H9 (cell line): ENCODE data around the gene CHRND. TPM values are rescaled to one million over a fixed set of nuclear protein-coding genes. Genes with fewer than 3 reads are reported as not detected.

Source experiments
- DNase-seq: peaks from one replicate; pipeline ENCODE4 v3.0.0-alpha.2; 2017
- H2AFZ ChIP-seq: one replicate; pipeline ENCODE4 v1.6.1; 2013; ENCODE audit warnings: mild to moderate bottlenecking, low read length, control low read depth, moderate library complexity
- H2AK5ac ChIP-seq: 2 replicates; pipeline ENCODE4 v1.6.1; 2013; ENCODE audit warnings: low read length, control low read depth, mixed read lengths; ENCODE audit not compliant: insufficient read length
- H2BK120ac ChIP-seq: one replicate; pipeline ENCODE4 v1.6.1; 2013; ENCODE audit warnings: low read depth, mild to moderate bottlenecking, low read length, control low read depth, inconsistent platforms; ENCODE audit not compliant: poor library complexity, severe bottlenecking
- H2BK12ac ChIP-seq: 2 replicates; pipeline ENCODE4 v1.6.1; 2013; ENCODE audit warnings: low read length, control low read depth, mixed read lengths, low read depth; ENCODE audit not compliant: insufficient read length
- H2BK15ac ChIP-seq: 2 replicates; pipeline ENCODE4 v1.6.1; 2013; ENCODE audit warnings: low read depth, low read length, control low read depth
- H2BK20ac ChIP-seq: one replicate; pipeline ENCODE4 v1.6.1; 2013; ENCODE audit warnings: low read depth, mild to moderate bottlenecking, low read length, control low read depth, inconsistent platforms; ENCODE audit not compliant: poor library complexity, severe bottlenecking
- H2BK5ac ChIP-seq: 2 replicates; pipeline ENCODE4 v1.6.1; 2013; ENCODE audit warnings: low read length, control low read depth, mixed read lengths; ENCODE audit not compliant: insufficient read length
- H3K14ac ChIP-seq: 2 replicates; pipeline ENCODE4 v1.6.1; 2013; ENCODE audit warnings: low read length, control low read depth; ENCODE audit not compliant: insufficient read depth
- H3K18ac ChIP-seq: 2 replicates; pipeline ENCODE4 v1.6.1; 2013; ENCODE audit warnings: low read depth, mild to moderate bottlenecking, mixed read lengths, low read length, control low read depth; ENCODE audit not compliant: insufficient read length
- H3K23ac ChIP-seq: 2 replicates; pipeline ENCODE4 v1.6.1; 2013; ENCODE audit warnings: low read length, control low read depth, mixed read lengths, low read depth; ENCODE audit not compliant: insufficient read length
- H3K23me2 ChIP-seq: 2 replicates; pipeline ENCODE4 v1.6.1; 2013; ENCODE audit warnings: low read depth, mild to moderate bottlenecking, mixed read lengths, low read length, control low read depth; ENCODE audit not compliant: insufficient read length, poor library complexity, severe bottlenecking
- H3K27ac ChIP-seq: 2 replicates; pipeline ENCODE4 v1.5.1; 2013; ENCODE audit warnings: low read length, control low read depth, mixed read lengths, low read depth; ENCODE audit not compliant: insufficient read length
- H3K27me3 ChIP-seq: 2 replicates; pipeline ENCODE4 v1.6.1; 2013; ENCODE audit warnings: low read length, control low read depth, inconsistent platforms; ENCODE audit not compliant: insufficient read depth
- H3K4ac ChIP-seq: 2 replicates; pipeline ENCODE4 v1.6.1; 2013; ENCODE audit warnings: low read depth, mild to moderate bottlenecking, control low read depth, inconsistent platforms, low read length, moderate library complexity
- H3K4me1 ChIP-seq: 2 replicates; pipeline ENCODE4 v1.6.1; 2013; ENCODE audit warnings: low read length, control low read depth, inconsistent platforms; ENCODE audit not compliant: insufficient read depth
- H3K4me2 ChIP-seq: 2 replicates; pipeline ENCODE4 v1.6.1; 2013; ENCODE audit warnings: low read length, control low read depth, mixed read lengths; ENCODE audit not compliant: insufficient read length, insufficient read depth
- H3K56ac ChIP-seq: 2 replicates; pipeline ENCODE4 v1.6.1; 2013; ENCODE audit warnings: low read depth, mild to moderate bottlenecking, mixed read lengths, low read length, control low read depth; ENCODE audit not compliant: insufficient read length
- H3K79me1 ChIP-seq: 2 replicates; pipeline ENCODE4 v1.6.1; 2013; ENCODE audit warnings: low read depth, mild to moderate bottlenecking, moderate library complexity, low read length, control low read depth, inconsistent platforms; ENCODE audit not compliant: insufficient read depth, poor library complexity, severe bottlenecking
- H3K79me2 ChIP-seq: 2 replicates; pipeline ENCODE4 v1.6.1; 2013; ENCODE audit warnings: low read length, control low read depth, inconsistent platforms; ENCODE audit not compliant: insufficient read depth
- H3K9ac ChIP-seq: 2 replicates; pipeline ENCODE4 v1.6.1; 2013; ENCODE audit warnings: low read length, control low read depth, mixed read lengths; ENCODE audit not compliant: insufficient read length; ENCODE audit errors: extremely low read depth
- H3K9me3 ChIP-seq: one replicate; pipeline ENCODE4 v1.6.1; 2013; ENCODE audit warnings: low read depth, low read length, inconsistent platforms; ENCODE audit not compliant: control insufficient read depth
- H3T11ph ChIP-seq: one replicate; pipeline ENCODE4 v1.6.1; 2013; ENCODE audit warnings: mild to moderate bottlenecking, low read length, control low read depth, inconsistent platforms
- H4K20me1 ChIP-seq: one replicate; pipeline ENCODE4 v1.6.1; 2013; ENCODE audit not compliant: control insufficient read depth, insufficient read length, insufficient read depth
- H4K5ac ChIP-seq: 2 replicates; pipeline ENCODE4 v1.6.1; 2013; ENCODE audit warnings: low read depth, mild to moderate bottlenecking, mixed read lengths, low read length, control low read depth; ENCODE audit not compliant: insufficient read length
- H4K8ac ChIP-seq: replicated peaks from 2 replicates; pipeline ENCODE4 v1.6.1; 2013; ENCODE audit warnings: low read length, control low read depth, mixed read lengths, low read depth; ENCODE audit not compliant: insufficient read length
- H4K91ac ChIP-seq: 2 replicates; pipeline ENCODE4 v1.6.1; 2013; ENCODE audit warnings: low read depth, mild to moderate bottlenecking, moderate library complexity, mixed read lengths, low read length, control low read depth; ENCODE audit not compliant: insufficient read length
- H3K27ac Mint-ChIP-seq, 3 experiments: 2 replicates in 2 of 3; 3 replicates in 1 of 3; pipeline ENCODE4 v1.8.0; 2020 to 2021; ENCODE audit warnings: mixed read lengths in 3 of 3, mild to moderate bottlenecking in 1 of 3, moderate library complexity in 1 of 3
- H3K27me3 Mint-ChIP-seq: 2 replicates; pipeline ENCODE4 v1.8.0; 2021; ENCODE audit warnings: low read depth, mild to moderate bottlenecking, moderate library complexity, mixed read lengths
- H3K36me3 Mint-ChIP-seq, 3 experiments: 2 replicates in 2 of 3; 3 replicates in 1 of 3; pipeline ENCODE4 v1.8.0; 2020 to 2021; ENCODE audit warnings: low read depth in 3 of 3, mixed read lengths in 3 of 3; ENCODE audit not compliant: insufficient read depth in 1 of 3
- H3K4me1 Mint-ChIP-seq, 2 experiments: 2 replicates each; pipeline ENCODE4 v1.8.0; 2020; ENCODE audit warnings: mixed read lengths in 2 of 2
- H3K4me3 Mint-ChIP-seq, 2 experiments: 2 replicates in 1 of 2; 3 replicates in 1 of 2; pipeline ENCODE4 v1.8.0; 2020 to 2021; ENCODE audit warnings: mild to moderate bottlenecking in 2 of 2, mixed read lengths in 2 of 2, moderate library complexity in 1 of 2
- H3K9me3 Mint-ChIP-seq, 2 experiments: 2 replicates in 1 of 2; 3 replicates in 1 of 2; pipeline ENCODE4 v1.8.0; 2020; ENCODE audit warnings: mild to moderate bottlenecking in 2 of 2, mixed read lengths in 2 of 2, moderate library complexity in 1 of 2
- WGBS: extraction: QIAGEN DNeasy Blood & Tissue Kit; methylation state at CpG from one replicate; pipeline ENCODE4 v1.1.7; 2013; ENCODE audit warnings: missing lambda C conversion rate, low lambda C conversion rate, mixed read lengths; ENCODE audit not compliant: insufficient read length; ENCODE audit errors: extremely low coverage; 5-methylcytosine and 5-hydroxymethylcytosine counted together
- total RNA-seq: library from RNA; stranded (reverse); gene quantifications from 2 replicates; pipeline ENCODE4 v1.2.1, GENCODE V29; 2021
- TF ChIP-seq, protein P1 (sequence below): fragments of 200-600 bp; sonication (generic); conservative IDR thresholded peaks from 3 replicates; pipeline ENCODE4 v1.8.0; 2021; ENCODE audit warnings: antibody characterized with exemption, mild to moderate bottlenecking

Gene CHRND
- total RNA-seq, 1 experiment from 2014 or later, result not detected

DNA sequence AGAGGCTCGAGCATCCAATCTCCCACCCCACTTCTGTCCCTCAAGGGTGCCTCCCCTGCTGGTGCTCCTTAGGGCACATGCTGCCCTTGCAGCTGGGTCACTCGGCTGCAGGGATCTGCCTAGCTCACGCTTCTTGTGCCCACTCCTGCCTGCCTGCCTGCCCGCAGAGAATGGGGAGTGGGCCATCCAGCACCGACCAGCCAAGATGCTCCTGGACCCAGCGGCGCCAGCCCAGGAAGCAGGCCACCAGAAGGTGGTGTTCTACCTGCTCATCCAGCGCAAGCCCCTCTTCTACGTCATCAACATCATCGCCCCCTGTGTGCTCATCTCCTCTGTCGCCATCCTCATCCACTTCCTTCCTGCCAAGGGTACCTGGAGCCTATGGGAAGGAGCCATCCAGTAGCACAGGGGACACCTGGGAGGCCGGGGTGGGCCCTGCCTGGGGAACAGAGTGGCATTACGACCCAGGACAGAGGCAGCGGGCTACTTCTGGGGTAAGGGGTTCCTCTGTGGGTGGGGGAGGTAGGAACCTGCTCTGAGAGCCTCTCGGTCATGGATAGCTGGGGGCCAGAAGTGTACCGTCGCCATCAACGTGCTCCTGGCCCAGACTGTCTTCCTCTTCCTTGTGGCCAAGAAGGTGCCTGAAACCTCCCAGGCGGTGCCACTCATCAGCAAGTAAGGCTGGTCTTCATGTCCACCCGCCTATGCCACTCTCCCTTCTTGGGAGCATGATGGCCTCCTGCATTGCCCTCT lies 16.9 kb downstream of the CHRND start:
- TF ChIP-seq, protein P1, sequence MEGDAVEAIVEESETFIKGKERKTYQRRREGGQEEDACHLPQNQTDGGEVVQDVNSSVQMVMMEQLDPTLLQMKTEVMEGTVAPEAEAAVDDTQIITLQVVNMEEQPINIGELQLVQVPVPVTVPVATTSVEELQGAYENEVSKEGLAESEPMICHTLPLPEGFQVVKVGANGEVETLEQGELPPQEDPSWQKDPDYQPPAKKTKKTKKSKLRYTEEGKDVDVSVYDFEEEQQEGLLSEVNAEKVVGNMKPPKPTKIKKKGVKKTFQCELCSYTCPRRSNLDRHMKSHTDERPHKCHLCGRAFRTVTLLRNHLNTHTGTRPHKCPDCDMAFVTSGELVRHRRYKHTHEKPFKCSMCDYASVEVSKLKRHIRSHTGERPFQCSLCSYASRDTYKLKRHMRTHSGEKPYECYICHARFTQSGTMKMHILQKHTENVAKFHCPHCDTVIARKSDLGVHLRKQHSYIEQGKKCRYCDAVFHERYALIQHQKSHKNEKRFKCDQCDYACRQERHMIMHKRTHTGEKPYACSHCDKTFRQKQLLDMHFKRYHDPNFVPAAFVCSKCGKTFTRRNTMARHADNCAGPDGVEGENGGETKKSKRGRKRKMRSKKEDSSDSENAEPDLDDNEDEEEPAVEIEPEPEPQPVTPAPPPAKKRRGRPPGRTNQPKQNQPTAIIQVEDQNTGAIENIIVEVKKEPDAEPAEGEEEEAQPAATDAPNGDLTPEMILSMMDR, result no peak
- no CpG with 5 or more reads among the region's 20 CpGs for WGBS
- Histone ChIP-seq H2BK15ac (no peak overlapping the region), H3K4me2 (no peak overlapping the region), H4K5ac (no peak overlapping the region), H3K9me3 (no peaks in the 10 kb centered on the region), H2BK12ac (no peak overlapping the region), H3K56ac (no peak overlapping the region), H3K27ac (no peak overlapping the region), H3K4me1 (peaks cover 4% of the 10 kb centered on the region; the same call in 1 of the 2 replicates), H4K8ac (no peak overlapping the region), H3K18ac (no peak overlapping the region), H3K4ac (no peak overlapping the region), H3K23me2 (no peaks in the 10 kb centered on the region), H4K91ac (no peak overlapping the region), H2BK20ac (no peak overlapping the region), H3K79me2 (no peaks in the 10 kb centered on the region), H3K14ac (no peak overlapping the region; the same call in 1 of the 2 replicates), H3K27me3 (no peaks in the 10 kb centered on the region; the same call in 1 of the 2 replicates), H3K79me1 (no peaks in the 10 kb centered on the region), H2AFZ (no peak overlapping the region), H2BK120ac (no peak overlapping the region), H3K23ac (no peak overlapping the region), H4K20me1 (no peaks in the 10 kb centered on the region), H3K9ac (no peak overlapping the region), H2BK5ac (no peak overlapping the region), H2AK5ac (no peak overlapping the region), H3T11ph (no peak overlapping the region)
- peaks cover 18 to 22% of the 10 kb centered on the region in 2 experiments for H3K4me1 Mint-ChIP-seq
- peaks cover 5% of the 10 kb centered on the region; the same call in 1 of the 2 replicates for H3K27me3 Mint-ChIP-seq
- no peaks in the 10 kb centered on the region for H3K9me3 Mint-ChIP-seq
- DNase-seq, result no peak
- peaks cover 15 to 18% (median 15%) of the 10 kb centered on the region in 3 experiments for H3K36me3 Mint-ChIP-seq
- H3K4me3 Mint-ChIP-seq, result no peak overlapping the region; a peak in 1 of 5 replicates
- peak overlapping the region in 1 of 3 experiments; percentile 18; a peak in 2 of 7 replicates for H3K27ac Mint-ChIP-seq
